ENCODE measurements around the gene RGS6. TPM values are rescaled to one million over a fixed set of nuclear protein-coding genes. Genes with fewer than 3 reads are reported as not detected.

The RGS6 gene
- total RNA-seq, 1 experiment from 2014 or later, result not detected

GRCh38 chr14:72480464-72481243 is 548.4 kb downstream of the RGS6 start:
- no peak for DNase-seq
- no TSS peak for BruUV-seq (replicated peaks)
- intact Hi-C loops (cut with micrococcal nuclease; ENCODE audit: unreplicated experiment), result no loop called here
- Mint-ChIP-seq H3K36me3 (ENCODE audit: insufficient read depth, unreplicated experiment) (no peaks in the 10 kb centered on the region), H3K4me1 (ENCODE audit: low read depth, unreplicated experiment) (peaks cover 21% of the 10 kb centered on the region), H3K9me3 (ENCODE audit: low read depth, unreplicated experiment) (peaks cover 2% of the 10 kb centered on the region), H3K27me3 (ENCODE audit: unreplicated experiment) (peaks cover 53% of the 10 kb centered on the region), H3K27ac (ENCODE audit: unreplicated experiment) (no peak overlapping the region), H3K4me3 (ENCODE audit: low read depth, unreplicated experiment) (no peak overlapping the region)
- CTCF ChIA-PET, result interaction anchor here (1.8 kb wide), 1 partner anchor 17 kb away, joined by 4 read pairs; no protein-coding TSS in a partner anchor
- TF ChIP-seq, protein P1, sequence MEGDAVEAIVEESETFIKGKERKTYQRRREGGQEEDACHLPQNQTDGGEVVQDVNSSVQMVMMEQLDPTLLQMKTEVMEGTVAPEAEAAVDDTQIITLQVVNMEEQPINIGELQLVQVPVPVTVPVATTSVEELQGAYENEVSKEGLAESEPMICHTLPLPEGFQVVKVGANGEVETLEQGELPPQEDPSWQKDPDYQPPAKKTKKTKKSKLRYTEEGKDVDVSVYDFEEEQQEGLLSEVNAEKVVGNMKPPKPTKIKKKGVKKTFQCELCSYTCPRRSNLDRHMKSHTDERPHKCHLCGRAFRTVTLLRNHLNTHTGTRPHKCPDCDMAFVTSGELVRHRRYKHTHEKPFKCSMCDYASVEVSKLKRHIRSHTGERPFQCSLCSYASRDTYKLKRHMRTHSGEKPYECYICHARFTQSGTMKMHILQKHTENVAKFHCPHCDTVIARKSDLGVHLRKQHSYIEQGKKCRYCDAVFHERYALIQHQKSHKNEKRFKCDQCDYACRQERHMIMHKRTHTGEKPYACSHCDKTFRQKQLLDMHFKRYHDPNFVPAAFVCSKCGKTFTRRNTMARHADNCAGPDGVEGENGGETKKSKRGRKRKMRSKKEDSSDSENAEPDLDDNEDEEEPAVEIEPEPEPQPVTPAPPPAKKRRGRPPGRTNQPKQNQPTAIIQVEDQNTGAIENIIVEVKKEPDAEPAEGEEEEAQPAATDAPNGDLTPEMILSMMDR (IDR thresholded peaks at IDR 0.05; ENCODE audit: unreplicated experiment), result no peak

GRCh38 chr14:72483311-72483710 is 551.1 kb downstream of the RGS6 start:
- H3K36me3 Mint-ChIP-seq (ENCODE audit: insufficient read depth, unreplicated experiment), result no peaks in the 10 kb centered on the region
- H3K27ac Mint-ChIP-seq (ENCODE audit: unreplicated experiment), result no peak overlapping the region
- TF ChIP-seq, protein P1 (IDR thresholded peaks at IDR 0.05; ENCODE audit: unreplicated experiment), result no peak
- H3K9me3 Mint-ChIP-seq (ENCODE audit: low read depth, unreplicated experiment), result peaks cover 7% of the 10 kb centered on the region
- H3K4me1 Mint-ChIP-seq (ENCODE audit: low read depth, unreplicated experiment), result no peaks in the 10 kb centered on the region
- CTCF ChIA-PET, result interaction anchor here (0.7 kb wide), 1 partner anchor 1043 kb away, joined by 3 read pairs; no protein-coding TSS in a partner anchor
- no peak overlapping the region for H3K4me3 Mint-ChIP-seq (ENCODE audit: low read depth, unreplicated experiment)
- no peak for DNase-seq
- intact Hi-C loops (cut with micrococcal nuclease; ENCODE audit: unreplicated experiment), result no loop called here
- no TSS peak for BruUV-seq (replicated peaks)
- peaks cover 71% of the 10 kb centered on the region for H3K27me3 Mint-ChIP-seq (ENCODE audit: unreplicated experiment)

DNA sequence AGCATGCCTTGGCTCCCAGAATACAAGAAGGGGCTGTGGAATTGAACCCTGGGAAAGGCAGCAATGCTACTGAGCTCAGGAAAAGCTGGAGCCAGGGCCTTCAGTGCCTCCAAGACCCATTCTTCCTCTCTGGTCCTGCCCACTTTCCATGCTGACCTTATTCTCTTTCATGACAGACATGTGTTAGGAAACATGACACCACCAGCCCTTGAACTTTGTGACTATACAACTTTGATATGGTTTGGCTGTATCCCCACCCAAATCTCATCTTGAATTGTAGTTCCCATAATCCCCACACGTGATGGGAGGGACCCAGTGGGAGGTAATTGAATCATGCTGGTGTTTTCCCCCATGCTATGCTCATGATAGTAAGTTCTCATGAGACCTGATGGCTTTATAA is 553.5 kb downstream of the RGS6 start:
- TF ChIP-seq, protein P1 (IDR thresholded peaks at IDR 0.05; ENCODE audit: unreplicated experiment), result no peak
- Mint-ChIP-seq H3K27ac (ENCODE audit: unreplicated experiment) (no peak overlapping the region), H3K27me3 (ENCODE audit: unreplicated experiment) (peaks cover 79% of the 10 kb centered on the region), H3K9me3 (ENCODE audit: low read depth, unreplicated experiment) (peaks cover 13% of the 10 kb centered on the region), H3K4me1 (ENCODE audit: low read depth, unreplicated experiment) (no peaks in the 10 kb centered on the region), H3K36me3 (ENCODE audit: insufficient read depth, unreplicated experiment) (no peaks in the 10 kb centered on the region), H3K4me3 (ENCODE audit: low read depth, unreplicated experiment) (no peak overlapping the region)
- no TSS peak for BruUV-seq (replicated peaks)
- no peak for DNase-seq
- CTCF ChIA-PET, result no interaction called here
- intact Hi-C loops (cut with micrococcal nuclease; ENCODE audit: unreplicated experiment), result no loop called here

- H3K4me1 Mint-ChIP-seq (ENCODE audit: low read depth, unreplicated experiment), result no peaks in the 10 kb centered on the region
Measured at GRCh38 chr14:72488514-72488913, 556.3 kb downstream of the RGS6 start.

More at GRCh38 chr14:72488514-72488913, 556.3 kb downstream of the RGS6 start:
- H3K4me3 Mint-ChIP-seq (ENCODE audit: low read depth, unreplicated experiment), result no peak overlapping the region
- H3K9me3 Mint-ChIP-seq (ENCODE audit: low read depth, unreplicated experiment), result peaks cover 12% of the 10 kb centered on the region
- DNase-seq, result no peak
- BruUV-seq (replicated peaks), result no TSS peak
- CTCF ChIA-PET, result no interaction called here
- intact Hi-C loops (cut with micrococcal nuclease; ENCODE audit: unreplicated experiment), result no loop called here
- H3K36me3 Mint-ChIP-seq (ENCODE audit: insufficient read depth, unreplicated experiment), result no peaks in the 10 kb centered on the region
- H3K27me3 Mint-ChIP-seq (ENCODE audit: unreplicated experiment), result peaks cover 64% of the 10 kb centered on the region
- TF ChIP-seq, protein P1 (IDR thresholded peaks at IDR 0.05; ENCODE audit: unreplicated experiment), result no peak
- H3K27ac Mint-ChIP-seq (ENCODE audit: unreplicated experiment), result no peak overlapping the region
